Muscle layer of colon (tissue), 2 donors: ENCODE results near the gene FASN.

Experiments
- H3K27ac ChIP-seq: one replicate; pipeline ENCODE4 v1.7.0; 2013; ENCODE audit warnings: low read depth, mild to moderate bottlenecking, low read length, moderate library complexity
- H3K27me3 ChIP-seq, 2 donors: one replicate each; pipeline ENCODE4 v1.7.0; 2013; ENCODE audit warnings: low read length in 2 of 2, mild to moderate bottlenecking in 2 of 2; ENCODE audit not compliant: insufficient read depth in 2 of 2, control insufficient read depth in 1 of 2
- H3K36me3 ChIP-seq: one replicate; pipeline ENCODE4 v1.7.0; 2013; ENCODE audit warnings: mild to moderate bottlenecking, low read length; ENCODE audit not compliant: insufficient read depth
- H3K4me1 ChIP-seq: one replicate; pipeline ENCODE4 v1.7.0; 2013; ENCODE audit warnings: mild to moderate bottlenecking, low read length; ENCODE audit not compliant: insufficient read depth
- H3K4me3 ChIP-seq, 2 donors: one replicate each; pipeline ENCODE4 v1.7.0; 2013; ENCODE audit warnings: low read length in 2 of 2, low read depth in 1 of 2, mild to moderate bottlenecking in 1 of 2, moderate library complexity in 1 of 2
- H3K9ac ChIP-seq: one replicate; pipeline ENCODE4 v1.7.0; 2013; ENCODE audit warnings: low read length
- H3K9me3 ChIP-seq: one replicate; pipeline ENCODE4 v1.7.0; 2013; ENCODE audit warnings: mild to moderate bottlenecking, low read length
- donor health status: abdominal sarcoma.
- donor health status: Adenocarcinoma of cecum.

The FASN gene

GRCh38 chr17:82028966-82029365 lies 69.1 kb downstream of the FASN start:
- Histone ChIP-seq H3K27ac (no peak overlapping the region), H3K9ac (no peak overlapping the region), H3K4me1 (peaks cover 10% of the 10 kb centered on the region), H3K36me3 (no peaks in the 10 kb centered on the region), H3K9me3 (no peaks in the 10 kb centered on the region), H3K27me3 (peaks cover 13 to 25% of the 10 kb centered on the region in 2 donors), H3K4me3 (no peak overlapping the region)
